ENCODE results near the gene GRIP2. TPM values are rescaled to one million over a fixed set of nuclear protein-coding genes. Genes with fewer than 3 reads are reported as not detected.

GRIP2 gene
- polyA plus RNA-seq, 1 donor (not counting 4 experiments of a cell fraction or from before 2014, with no cell fraction given): 0.01 TPM

GRCh38 chr3:14494973-14495300, 45.2 kb downstream of the GRIP2 start:
- Histone ChIP-seq H3K9me1 (ENCODE audit: control insufficient read depth, extremely low read depth, insufficient read depth, low read length) (peaks cover 2% of the 10 kb centered on the region), H4K20me1 (ENCODE audit: control insufficient read depth, extremely low read depth, insufficient read depth, low read length) (no peaks in the 10 kb centered on the region), H3K36me3 (ENCODE audit: control insufficient read depth in 2 of 2, extremely low read depth in 1 of 2, insufficient read depth in 2 of 2, low read length in 2 of 2) (no peaks in the 10 kb centered on the region), H3K9ac (ENCODE audit: control insufficient read depth, extremely low read depth, insufficient read depth, low read length) (no peak overlapping the region), H3K4me1 (ENCODE audit: control insufficient read depth, extremely low read depth, insufficient read depth, low read length) (peaks cover 14% of the 10 kb centered on the region), H3K4me2 (ENCODE audit: control insufficient read depth, extremely low read depth, insufficient read depth, low read depth, low read length) (no peak overlapping the region), H3K27me3 (ENCODE audit: control insufficient read depth, extremely low read depth, insufficient read depth, low read length) (no peaks in the 10 kb centered on the region), H2AFZ (ENCODE audit: control insufficient read depth, low read length) (no peak overlapping the region), H3K9me3 (ENCODE audit: control insufficient read depth, low read depth, low read length) (no peaks in the 10 kb centered on the region), H3K27ac (ENCODE audit: control insufficient read depth, insufficient read depth, low read length) (no peak overlapping the region), H3K79me2 (ENCODE audit: control insufficient read depth, insufficient read depth, low read length) (no peaks in the 10 kb centered on the region), H3K4me3 (ENCODE audit: control insufficient read depth in 2 of 3, extremely low read depth in 1 of 3, insufficient read depth in 2 of 3, low read depth in 1 of 3, low read length in 3 of 3) (no peak overlapping the region)
- DNase-seq (ENCODE audit: low read depth, low spot score) (no peak), FAIRE-seq (no peak)
- no peak for TF ChIP-seq EZH2 (IDR thresholded peaks at IDR 0.05; ENCODE audit: low read length)
- TF ChIP-seq, protein P1, sequence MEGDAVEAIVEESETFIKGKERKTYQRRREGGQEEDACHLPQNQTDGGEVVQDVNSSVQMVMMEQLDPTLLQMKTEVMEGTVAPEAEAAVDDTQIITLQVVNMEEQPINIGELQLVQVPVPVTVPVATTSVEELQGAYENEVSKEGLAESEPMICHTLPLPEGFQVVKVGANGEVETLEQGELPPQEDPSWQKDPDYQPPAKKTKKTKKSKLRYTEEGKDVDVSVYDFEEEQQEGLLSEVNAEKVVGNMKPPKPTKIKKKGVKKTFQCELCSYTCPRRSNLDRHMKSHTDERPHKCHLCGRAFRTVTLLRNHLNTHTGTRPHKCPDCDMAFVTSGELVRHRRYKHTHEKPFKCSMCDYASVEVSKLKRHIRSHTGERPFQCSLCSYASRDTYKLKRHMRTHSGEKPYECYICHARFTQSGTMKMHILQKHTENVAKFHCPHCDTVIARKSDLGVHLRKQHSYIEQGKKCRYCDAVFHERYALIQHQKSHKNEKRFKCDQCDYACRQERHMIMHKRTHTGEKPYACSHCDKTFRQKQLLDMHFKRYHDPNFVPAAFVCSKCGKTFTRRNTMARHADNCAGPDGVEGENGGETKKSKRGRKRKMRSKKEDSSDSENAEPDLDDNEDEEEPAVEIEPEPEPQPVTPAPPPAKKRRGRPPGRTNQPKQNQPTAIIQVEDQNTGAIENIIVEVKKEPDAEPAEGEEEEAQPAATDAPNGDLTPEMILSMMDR (optimal IDR thresholded peaks at IDR 0.05 in 1 of 3, IDR thresholded peaks at IDR 0.05 in 1 of 3, conservative IDR thresholded peaks at IDR 0.05 in 1 of 3; ENCODE audit: extremely low read depth in 1 of 3, insufficient read depth in 2 of 3, low read length in 3 of 3): no peak
- dilution Hi-C loops (cut with MboI; ENCODE audit: extremely low pct_ligation_motif_present, low sequenced_read_pairs): no loop called here

DNA sequence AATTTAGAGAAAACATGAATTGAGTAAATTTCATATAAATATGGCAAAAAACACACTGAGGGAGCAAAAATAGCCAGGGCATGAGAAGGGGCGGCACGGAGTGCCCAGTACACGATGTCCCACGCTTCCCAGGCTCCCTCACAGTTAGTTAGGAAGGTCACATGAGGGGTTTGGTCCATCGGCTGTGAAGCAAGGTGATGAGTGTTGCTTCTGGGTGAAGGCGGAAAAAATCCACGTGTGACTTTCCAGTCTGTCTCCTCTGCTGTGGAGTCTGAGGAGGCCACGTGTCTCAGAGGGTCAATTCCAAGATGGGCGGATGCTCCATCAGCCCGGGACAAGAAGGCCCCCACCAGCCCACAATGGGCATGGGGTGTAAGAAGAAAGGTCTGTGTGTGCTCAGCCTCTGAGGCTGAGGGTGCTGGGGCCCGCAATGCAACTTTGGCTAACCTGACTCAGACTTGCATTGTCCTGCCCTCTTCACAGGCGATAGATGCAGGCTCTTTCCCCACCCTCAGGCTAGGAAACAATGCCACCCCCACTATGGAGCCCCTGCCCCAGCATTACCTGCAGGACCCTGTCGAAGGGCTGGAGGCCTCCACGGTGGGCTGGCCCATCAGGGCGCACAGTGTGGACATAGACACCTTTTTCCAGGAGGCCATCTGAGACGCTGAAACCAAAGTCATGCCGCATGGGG, 45.7 kb downstream of the GRIP2 start:
- FAIRE-seq: no peak
- Histone ChIP-seq H2AFZ (ENCODE audit: control insufficient read depth, low read length) (no peak overlapping the region), H4K20me1 (ENCODE audit: control insufficient read depth, extremely low read depth, insufficient read depth, low read length) (no peaks in the 10 kb centered on the region), H3K9me1 (ENCODE audit: control insufficient read depth, extremely low read depth, insufficient read depth, low read length) (peaks cover 2% of the 10 kb centered on the region), H3K4me1 (ENCODE audit: control insufficient read depth, extremely low read depth, insufficient read depth, low read length) (peaks cover 14% of the 10 kb centered on the region), H3K4me3 (ENCODE audit: control insufficient read depth in 2 of 3, extremely low read depth in 1 of 3, insufficient read depth in 2 of 3, low read depth in 1 of 3, low read length in 3 of 3) (no peak overlapping the region), H3K27ac (ENCODE audit: control insufficient read depth, insufficient read depth, low read length) (no peak overlapping the region), H3K79me2 (ENCODE audit: control insufficient read depth, insufficient read depth, low read length) (no peaks in the 10 kb centered on the region), H3K4me2 (ENCODE audit: control insufficient read depth, extremely low read depth, insufficient read depth, low read depth, low read length) (no peak overlapping the region), H3K9ac (ENCODE audit: control insufficient read depth, extremely low read depth, insufficient read depth, low read length) (no peak overlapping the region), H3K27me3 (ENCODE audit: control insufficient read depth, extremely low read depth, insufficient read depth, low read length) (no peaks in the 10 kb centered on the region), H3K36me3 (ENCODE audit: control insufficient read depth in 2 of 2, extremely low read depth in 1 of 2, insufficient read depth in 2 of 2, low read length in 2 of 2) (no peaks in the 10 kb centered on the region), H3K9me3 (ENCODE audit: control insufficient read depth, low read depth, low read length) (no peaks in the 10 kb centered on the region)
- TF ChIP-seq, protein P1 (optimal IDR thresholded peaks at IDR 0.05 in 1 of 3, IDR thresholded peaks at IDR 0.05 in 1 of 3, conservative IDR thresholded peaks at IDR 0.05 in 1 of 3; ENCODE audit: extremely low read depth in 1 of 3, insufficient read depth in 2 of 3, low read length in 3 of 3): no peak
- no peak for TF ChIP-seq EZH2 (IDR thresholded peaks at IDR 0.05; ENCODE audit: low read length)
- no peak for DNase-seq (ENCODE audit: low read depth, low spot score)
- dilution Hi-C loops (cut with MboI; ENCODE audit: extremely low pct_ligation_motif_present, low sequenced_read_pairs): no loop called here
